ENCODE data around the gene ZNF414. TPM values are rescaled to one million over a fixed set of nuclear protein-coding genes. Genes with fewer than 3 reads are reported as not detected.

Gene ZNF414
- polyA plus RNA-seq, 1 experiment: 2.0 TPM

GRCh38 chr19:8498295-8498694 lies 15.7 kb downstream of the ZNF414 start:
- no peak overlapping the region for H3K27ac ChIP-seq (ENCODE audit: low read depth, low read length)
- ChIA-PET CTCF (interaction anchor here (0.8 kb wide), 1 partner anchor 9 kb away, joined by 3 read pairs; no protein-coding TSS in a partner anchor), POLR2A (no interaction called here)
- no peaks in the 10 kb centered on the region for H3K27me3 ChIP-seq (ENCODE audit: control insufficient read depth, insufficient read depth, low read length)
- H3K9me3 ChIP-seq (ENCODE audit: control insufficient read depth, insufficient read depth, low read length): no peaks in the 10 kb centered on the region; the same call in 1 of the 2 replicates
- H3K4me3 ChIP-seq (ENCODE audit: low read depth, low read length): no peak overlapping the region
- no peak for DNase-seq (ENCODE audit: low read depth, low spot score)
- no peak for TF ChIP-seq CTCF (IDR thresholded peaks at IDR 0.05; ENCODE audit: low read depth, low read length)

GRCh38 chr19:8494158-8494557 lies 19.8 kb downstream of the ZNF414 start:
- no peak overlapping the region for H3K4me3 ChIP-seq (ENCODE audit: low read depth, low read length)
- no peak overlapping the region for H3K27ac ChIP-seq (ENCODE audit: low read depth, low read length)
- TF ChIP-seq CTCF (IDR thresholded peaks at IDR 0.05; ENCODE audit: low read depth, low read length): no peak
- H3K9me3 ChIP-seq (ENCODE audit: control insufficient read depth, insufficient read depth, low read length): no peaks in the 10 kb centered on the region; the same call in 1 of the 2 replicates
- no peak for DNase-seq (ENCODE audit: low read depth, low spot score)
- no peaks in the 10 kb centered on the region for H3K27me3 ChIP-seq (ENCODE audit: control insufficient read depth, insufficient read depth, low read length)
- ChIA-PET POLR2A (interaction anchor here (0.7 to 1.1 kb wide), 2 partner anchors 20 to 142 kb away, joined by 3 to 4 read pairs; partner anchors contain the start of gene ZNF414), CTCF (interaction anchor here (0.8 to 1.6 kb wide), 5 partner anchors 11 to 140 kb away, joined by 3 to 5 read pairs (median 3); partner anchors contain the start of gene MARCHF2)

- Histone ChIP-seq H3K27me3 (ENCODE audit: control insufficient read depth, insufficient read depth, low read length) (no peaks in the 10 kb centered on the region), H3K9me3 (ENCODE audit: control insufficient read depth, insufficient read depth, low read length) (no peaks in the 10 kb centered on the region; the same call in 1 of the 2 replicates), H3K4me3 (ENCODE audit: low read depth, low read length) (no peak overlapping the region), H3K27ac (ENCODE audit: low read depth, low read length) (no peak overlapping the region)
- ChIA-PET POLR2A (no interaction called here), CTCF (no interaction called here)
- no peak for DNase-seq (ENCODE audit: low read depth, low spot score)
- TF ChIP-seq CTCF (IDR thresholded peaks at IDR 0.05; ENCODE audit: low read depth, low read length): 0 out of 2 replicates have a peak, but pooled peaks have one; percentile 12
Observed at GRCh38 chr19:8491574-8491973, 22.4 kb downstream of the ZNF414 start.

DNA sequence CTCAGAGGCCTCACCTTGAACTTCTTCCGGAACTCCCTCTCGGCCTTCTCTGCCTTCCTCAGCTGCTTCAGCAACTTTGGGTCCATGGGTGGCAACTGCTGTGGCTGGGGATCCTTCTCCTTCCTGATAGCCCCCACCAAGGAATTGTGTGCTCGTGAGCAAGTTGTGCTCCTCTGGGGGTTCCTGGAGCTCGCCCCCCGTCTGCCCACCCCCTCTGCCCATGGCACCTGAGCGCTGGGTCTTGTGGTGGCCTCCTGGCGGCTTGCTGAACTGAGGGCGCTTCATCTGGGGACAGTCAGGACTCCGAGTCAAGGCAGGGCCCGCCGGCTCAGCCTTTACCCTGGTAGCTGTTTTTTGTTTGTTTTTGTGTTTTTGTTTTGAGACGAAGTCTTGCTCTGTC lies 23.1 kb downstream of the ZNF414 start:
- no peak overlapping the region for H3K27ac ChIP-seq (ENCODE audit: low read depth, low read length)
- no peaks in the 10 kb centered on the region for H3K27me3 ChIP-seq (ENCODE audit: control insufficient read depth, insufficient read depth, low read length)
- TF ChIP-seq CTCF (IDR thresholded peaks at IDR 0.05; ENCODE audit: low read depth, low read length): no peak
- no peak for DNase-seq (ENCODE audit: low read depth, low spot score)
- H3K4me3 ChIP-seq (ENCODE audit: low read depth, low read length): no peak overlapping the region
- no peaks in the 10 kb centered on the region; the same call in 1 of the 2 replicates for H3K9me3 ChIP-seq (ENCODE audit: control insufficient read depth, insufficient read depth, low read length)
- ChIA-PET CTCF (no interaction called here), POLR2A (no interaction called here)

- Histone ChIP-seq H3K27ac (ENCODE audit: low read depth, low read length) (no peak overlapping the region), H3K9me3 (ENCODE audit: control insufficient read depth, insufficient read depth, low read length) (no peaks in the 10 kb centered on the region; the same call in 1 of the 2 replicates), H3K4me3 (ENCODE audit: low read depth, low read length) (no peak overlapping the region), H3K27me3 (ENCODE audit: control insufficient read depth, insufficient read depth, low read length) (no peaks in the 10 kb centered on the region)
- ChIA-PET CTCF (no interaction called here), POLR2A (no interaction called here)
- no peak for TF ChIP-seq CTCF (IDR thresholded peaks at IDR 0.05; ENCODE audit: low read depth, low read length)
- DNase-seq (ENCODE audit: low read depth, low spot score): no peak
Observed at GRCh38 chr19:8490395-8490760, 23.6 kb downstream of the ZNF414 start.

Measured in AG04450 (cell line).